Thoracic aorta (tissue), 2 donors: ENCODE data around the gene PAN3. TPM values are rescaled to one million over a fixed set of nuclear protein-coding genes. Genes with fewer than 3 reads are reported as not detected.

Experiments used
- ATAC-seq: fragments of 150-250 bp; one replicate; pipeline ENCODE4 v1.8.0; 2017; ENCODE audit warnings: low read depth; ENCODE audit not compliant: insufficient number of reproducible peaks, low FRiP score
- DNase-seq: peaks from one replicate; pipeline ENCODE4 v3.0.0-alpha.2; 2020; ENCODE audit warnings: low spot score
- H3K27ac ChIP-seq, 2 donors: fragments of 200-600 bp; sonication (generic); 1 replicate in 1 of 2; 2 replicates in 1 of 2; pipeline ENCODE4 v1.5.1; 2016; ENCODE audit warnings: mild to moderate bottlenecking in 2 of 2, moderate library complexity in 2 of 2
- H3K27me3 ChIP-seq: fragments of 200-600 bp; sonication (generic); replicated peaks from 2 replicates; pipeline ENCODE4 v1.6.0; 2016; ENCODE audit warnings: mild to moderate bottlenecking; ENCODE audit not compliant: insufficient read depth
- H3K36me3 ChIP-seq: fragments of 200-600 bp; sonication (generic); one replicate; pipeline ENCODE4 v1.5.1; 2016
- H3K4me1 ChIP-seq, 2 donors: fragments of 200-600 bp; sonication (generic); 1 replicate in 1 of 2; 2 replicates in 1 of 2; pipeline versions ENCODE4 v1.5.1 to v1.6.0; 2016; ENCODE audit warnings: low read depth in 2 of 2, mild to moderate bottlenecking in 1 of 2; ENCODE audit not compliant: control insufficient read depth in 1 of 2
- H3K4me3 ChIP-seq: fragments of 200-600 bp; sonication (generic); 2 replicates; pipeline ENCODE4 v1.5.1; 2016; ENCODE audit warnings: mild to moderate bottlenecking
- H3K9me3 ChIP-seq: fragments of 200-600 bp; sonication (generic); 2 replicates; pipeline ENCODE4 v1.5.1; 2016
- CTCF ChIP-seq: fragments of 200-600 bp; sonication (generic); IDR thresholded peaks from one replicate; pipeline ENCODE4 v1.5.1; 2019; ENCODE audit warnings: antibody characterized with exemption
- total RNA-seq, 2 donors: library from RNA; depleted of rRNA; stranded (reverse); fragments of >200 nt; gene quantifications; one replicate each; pipeline versions ENCODE4 v1.1.0 to v1.2.3, GENCODE V29; 2016

Gene PAN3
- total RNA-seq, 2 donors from 2014 or later = 33.3 to 45.3 TPM

- no peaks in the 10 kb centered on the region for H3K27me3 ChIP-seq
- ATAC-seq (no peak), DNase-seq (no peak)
- TF ChIP-seq CTCF = no peak
- no peak overlapping the region for H3K4me3 ChIP-seq
- no peaks in the 10 kb centered on the region for H3K4me1 ChIP-seq
- H3K36me3 ChIP-seq = no peaks in the 10 kb centered on the region
- H3K9me3 ChIP-seq = no peaks in the 10 kb centered on the region
- no peak overlapping the region for H3K27ac ChIP-seq
Measured at GRCh38 chr13:28121224-28121623, 17.1 kb upstream of the PAN3 start.

GRCh38 chr13:28128030-28128429 is 10.3 kb upstream of the PAN3 start:
- TF ChIP-seq CTCF = no peak
- no peaks in the 10 kb centered on the region for H3K27me3 ChIP-seq
- no peaks in the 10 kb centered on the region for H3K36me3 ChIP-seq
- no peaks in the 10 kb centered on the region for H3K4me1 ChIP-seq
- no peak for ATAC-seq
- H3K4me3 ChIP-seq = no peak overlapping the region
- DNase-seq = no peak
- no peaks in the 10 kb centered on the region for H3K9me3 ChIP-seq
- no peak overlapping the region for H3K27ac ChIP-seq

DNA sequence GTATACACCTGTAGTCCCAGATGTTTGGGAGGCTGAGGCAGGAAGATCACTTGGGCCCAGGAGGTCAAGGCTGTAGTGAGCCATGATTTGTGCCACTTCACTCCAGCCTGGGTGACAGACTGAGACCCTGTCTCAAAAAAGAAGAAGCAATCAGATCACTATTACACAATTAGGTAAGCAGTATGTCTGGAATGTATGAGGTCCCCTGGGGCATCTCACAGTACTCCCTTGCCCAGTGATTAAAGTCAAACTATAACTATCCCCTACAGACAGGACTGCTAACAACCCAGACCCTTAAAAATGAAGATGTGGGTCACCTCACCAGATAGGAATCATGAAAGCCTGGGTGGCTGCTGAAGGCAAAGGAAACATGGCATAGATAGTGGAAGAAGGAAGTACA is 9.4 kb upstream of the PAN3 start:
- TF ChIP-seq CTCF = no peak
- DNase-seq = no peak
- Histone ChIP-seq H3K4me3 (no peak overlapping the region), H3K27ac (no peak overlapping the region), H3K27me3 (no peaks in the 10 kb centered on the region), H3K4me1 (no peaks in the 10 kb centered on the region), H3K9me3 (no peaks in the 10 kb centered on the region), H3K36me3 (no peaks in the 10 kb centered on the region)
- no peak for ATAC-seq

- Histone ChIP-seq H3K9me3 (no peaks in the 10 kb centered on the region), H3K4me1 (no peaks in the 10 kb centered on the region), H3K27me3 (no peaks in the 10 kb centered on the region), H3K4me3 (no peak overlapping the region), H3K27ac (no peak overlapping the region), H3K36me3 (no peaks in the 10 kb centered on the region)
- TF ChIP-seq CTCF = no peak
- DNase-seq = no peak
- ATAC-seq = no peak
Measured at GRCh38 chr13:28129911-28130693, 8.2 kb upstream of the PAN3 start.

DNA sequence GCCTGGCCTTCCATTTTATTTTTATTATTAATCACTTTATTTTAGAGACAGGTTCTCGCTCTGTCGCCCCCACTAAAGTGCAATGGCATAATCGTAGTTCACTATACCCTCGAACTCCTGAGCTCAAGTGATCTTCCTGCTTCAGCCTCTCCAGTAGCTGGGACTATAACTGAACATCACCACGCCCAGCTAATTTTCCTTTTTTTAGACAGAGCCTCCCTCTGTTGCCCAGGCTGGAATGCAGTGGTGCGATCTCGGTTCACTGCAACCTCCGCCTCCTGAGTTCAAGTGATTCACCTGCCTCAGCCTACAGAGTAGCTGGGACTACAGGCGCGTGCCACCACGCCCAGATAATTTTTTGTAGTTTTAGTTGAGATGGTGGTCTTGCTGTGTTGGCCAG is 6.7 kb upstream of the PAN3 start:
- DNase-seq = no peak
- H3K27ac ChIP-seq = no peak overlapping the region
- H3K4me3 ChIP-seq = no peak overlapping the region
- no peaks in the 10 kb centered on the region for H3K36me3 ChIP-seq
- no peak for TF ChIP-seq CTCF
- ATAC-seq = no peak
- no peaks in the 10 kb centered on the region for H3K27me3 ChIP-seq
- no peaks in the 10 kb centered on the region for H3K4me1 ChIP-seq
- H3K9me3 ChIP-seq = no peaks in the 10 kb centered on the region
